ENCODE measurements around the gene OR8D2.

Gene OR8D2, protein sequence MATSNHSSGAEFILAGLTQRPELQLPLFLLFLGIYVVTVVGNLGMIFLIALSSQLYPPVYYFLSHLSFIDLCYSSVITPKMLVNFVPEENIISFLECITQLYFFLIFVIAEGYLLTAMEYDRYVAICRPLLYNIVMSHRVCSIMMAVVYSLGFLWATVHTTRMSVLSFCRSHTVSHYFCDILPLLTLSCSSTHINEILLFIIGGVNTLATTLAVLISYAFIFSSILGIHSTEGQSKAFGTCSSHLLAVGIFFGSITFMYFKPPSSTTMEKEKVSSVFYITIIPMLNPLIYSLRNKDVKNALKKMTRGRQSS

DNA sequence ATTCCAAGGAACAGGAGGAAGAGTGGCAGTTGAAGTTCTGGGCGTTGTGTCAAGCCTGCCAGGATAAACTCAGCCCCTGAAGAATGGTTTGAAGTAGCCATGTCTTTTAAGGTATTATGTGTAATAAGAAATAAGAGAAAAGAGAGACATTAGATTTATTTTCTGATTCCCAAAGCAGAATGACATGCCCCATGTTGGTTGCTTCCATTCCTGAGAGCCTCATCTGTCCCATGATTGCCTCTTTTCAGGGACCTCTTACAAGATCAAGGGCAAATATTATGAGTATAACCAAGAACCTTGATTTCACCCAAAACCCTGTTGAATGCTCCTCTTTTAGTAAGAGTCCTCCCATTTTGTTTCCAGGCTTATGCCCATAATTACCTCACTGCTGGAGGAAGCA lies at the start of gene OR8D2:
Gene OR8D2, minus strand, starts transcription at position 101 of the 400 bp plus-strand sequence. Its CDS starts 0 bp downstream, at position 101.
- DNase-seq = no peak

DNA sequence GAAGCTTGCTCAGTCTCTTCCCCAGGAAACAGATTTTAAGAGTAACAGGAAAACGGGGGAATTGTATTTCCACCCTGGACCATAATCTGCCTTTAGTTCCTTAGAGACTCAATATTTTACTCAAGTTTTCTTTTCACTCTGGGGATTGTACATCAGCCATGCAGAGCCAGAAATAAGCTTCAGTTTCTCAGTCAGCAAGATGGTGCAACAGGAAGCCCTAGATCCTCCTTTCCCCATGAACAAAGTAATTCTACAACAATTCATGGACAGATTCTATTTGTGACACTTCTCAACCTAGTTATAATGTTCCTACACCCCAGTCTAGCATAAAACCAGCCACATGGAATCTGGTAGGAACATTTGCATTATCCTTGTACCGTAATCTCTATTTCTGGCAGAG lies 39.6 kb upstream of the OR8D2 start:
- DNase-seq = no peak

DNA sequence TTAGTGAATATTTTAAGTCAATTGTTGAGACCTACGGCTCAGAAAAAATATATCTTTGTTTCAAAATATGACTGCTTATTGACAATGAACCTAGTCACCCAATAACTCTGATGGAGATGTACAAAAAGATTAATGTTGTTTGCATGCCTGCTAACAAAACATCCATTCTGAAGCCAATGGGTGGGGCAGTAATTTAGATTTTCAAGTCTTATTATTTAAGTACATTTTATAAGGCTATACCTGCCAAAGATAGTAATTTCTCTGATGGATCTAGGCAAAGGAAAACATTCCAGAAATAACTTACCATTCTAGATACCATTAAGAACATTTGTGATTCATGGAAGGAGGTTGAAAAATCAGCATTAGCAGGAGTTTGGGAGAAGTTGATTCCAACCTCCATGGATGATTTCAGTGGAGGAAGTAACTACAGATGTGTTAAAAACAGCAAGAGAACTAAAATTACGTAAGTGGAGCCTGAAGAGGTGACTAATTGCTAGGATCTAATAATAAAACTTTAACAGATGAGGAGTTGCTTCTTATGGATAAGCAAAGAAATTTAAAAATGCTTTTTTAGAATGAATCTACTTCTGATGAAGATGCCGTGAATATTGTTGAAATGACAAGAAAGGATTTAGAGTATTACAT lies 26.4 kb upstream of the OR8D2 start:
- DNase-seq = no peak

DNA sequence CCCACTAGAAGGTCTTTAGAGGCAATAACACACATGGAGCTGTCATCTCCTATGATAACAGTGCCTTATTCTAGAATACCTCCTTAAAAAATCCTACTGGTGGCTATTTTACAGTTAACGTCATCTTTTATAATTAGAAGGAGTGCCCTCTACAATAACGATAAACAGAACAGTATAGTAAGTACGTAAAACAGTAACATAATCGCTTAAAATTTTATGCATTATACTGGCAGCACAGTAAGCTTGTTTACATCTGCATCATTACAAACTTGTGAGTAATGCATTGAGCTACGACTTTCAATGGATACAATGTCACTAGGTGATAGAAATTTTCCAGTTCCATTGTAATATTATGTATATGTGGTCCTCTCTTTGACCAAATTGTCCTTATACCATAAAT lies 24.3 kb upstream of the OR8D2 start:
- no peak for DNase-seq

DNA sequence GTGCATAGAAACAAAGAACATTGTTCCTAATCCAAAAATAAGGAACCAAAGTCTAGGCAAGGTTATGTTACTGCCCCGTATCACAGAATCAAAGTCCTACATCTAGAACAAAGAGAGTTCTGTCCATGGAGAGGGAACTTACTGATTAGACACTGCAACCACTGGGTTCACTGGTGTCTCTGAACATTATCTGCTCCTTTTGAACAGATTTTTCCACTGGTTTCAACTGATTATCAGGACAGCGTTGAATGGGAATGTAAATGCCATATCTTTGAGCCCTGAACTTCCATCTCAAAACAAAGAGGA lies 20.1 kb upstream of the OR8D2 start:
- no peak for DNase-seq

DNA sequence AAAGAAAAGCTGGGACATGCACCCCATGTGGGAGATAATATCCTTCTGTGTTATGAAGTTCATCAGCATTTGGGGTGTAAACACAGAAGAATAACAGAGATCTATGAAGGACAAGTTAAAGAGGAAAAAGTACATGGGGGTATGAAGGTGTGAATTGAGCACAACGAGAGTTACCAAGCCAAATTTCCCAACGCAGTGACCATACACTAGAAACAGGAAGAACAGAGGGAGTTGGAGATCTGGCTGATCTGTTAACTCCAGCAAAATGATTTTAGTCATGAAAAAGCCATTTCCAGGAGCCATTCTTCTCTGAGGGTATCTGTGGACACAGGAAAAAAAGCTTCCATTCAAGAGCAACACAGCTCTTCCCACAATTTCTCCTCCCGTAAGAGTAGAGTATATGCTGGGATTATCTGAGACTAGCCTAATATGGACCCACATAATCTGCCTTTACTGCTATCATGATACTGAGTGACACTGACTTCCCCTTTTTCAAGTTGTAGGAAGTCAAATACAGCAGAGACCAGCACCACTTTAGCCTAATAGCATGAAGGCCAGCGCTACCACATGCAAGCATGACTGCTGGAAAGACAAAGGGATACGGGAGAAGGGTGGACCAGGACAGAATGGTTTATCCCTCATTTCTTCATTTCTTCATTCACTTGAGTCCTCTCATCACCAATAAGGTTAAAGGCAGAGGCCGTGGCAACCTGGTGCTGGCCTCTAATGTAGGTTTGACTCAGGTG lies 19.6 kb upstream of the OR8D2 start:
- no peak for DNase-seq

DNA sequence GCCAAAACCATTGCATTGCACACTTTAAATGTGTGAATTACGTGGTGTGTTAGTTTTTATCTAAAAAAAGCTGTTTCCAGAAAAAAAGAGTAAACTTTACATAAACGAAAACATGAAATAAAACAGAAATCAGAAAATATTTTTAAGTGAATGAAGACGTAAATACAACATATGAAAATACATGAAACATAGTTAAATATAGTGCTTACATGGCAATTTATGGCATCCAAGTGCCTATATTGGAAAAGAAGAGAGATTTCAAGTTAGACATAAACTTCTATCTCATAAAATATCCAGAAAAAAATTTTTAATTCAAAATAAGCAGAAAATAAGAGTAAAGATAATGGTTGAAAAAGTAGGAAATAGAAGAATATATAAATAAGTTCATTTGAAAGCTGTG lies 11.9 kb upstream of the OR8D2 start:
- DNase-seq = no peak

DNA sequence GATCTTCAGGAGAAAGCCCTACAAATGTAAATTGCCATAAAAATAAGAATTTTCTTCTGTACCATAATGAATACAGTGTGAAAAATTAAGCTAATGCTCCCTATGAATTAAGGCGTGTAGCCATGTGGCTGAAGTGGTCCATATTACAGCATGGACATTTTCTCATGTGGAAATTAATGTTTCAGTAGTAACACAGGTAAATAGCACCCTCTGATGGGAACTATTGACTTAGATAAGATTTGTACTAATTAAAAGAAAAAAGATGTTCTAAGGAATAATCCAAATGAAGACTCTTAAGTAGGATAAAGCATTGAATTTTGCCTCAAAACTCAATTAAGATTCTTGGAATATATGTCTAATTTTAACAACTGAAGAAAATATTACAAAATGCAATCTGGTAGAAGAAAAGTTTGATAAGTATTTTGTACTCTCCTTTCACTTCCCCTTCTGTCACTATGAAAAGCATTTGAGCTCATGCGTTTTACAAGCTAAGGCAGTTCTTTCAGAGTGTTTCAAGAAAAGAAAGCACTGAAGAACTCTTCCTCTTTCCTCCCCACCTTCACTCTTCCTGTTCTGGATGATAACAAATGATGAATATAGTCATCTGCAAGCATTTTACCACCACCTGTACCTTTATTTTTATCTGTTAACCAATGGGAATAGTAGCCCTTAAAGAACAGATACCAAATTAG lies 9.9 kb upstream of the OR8D2 start:
- DNase-seq = no peak

DNA sequence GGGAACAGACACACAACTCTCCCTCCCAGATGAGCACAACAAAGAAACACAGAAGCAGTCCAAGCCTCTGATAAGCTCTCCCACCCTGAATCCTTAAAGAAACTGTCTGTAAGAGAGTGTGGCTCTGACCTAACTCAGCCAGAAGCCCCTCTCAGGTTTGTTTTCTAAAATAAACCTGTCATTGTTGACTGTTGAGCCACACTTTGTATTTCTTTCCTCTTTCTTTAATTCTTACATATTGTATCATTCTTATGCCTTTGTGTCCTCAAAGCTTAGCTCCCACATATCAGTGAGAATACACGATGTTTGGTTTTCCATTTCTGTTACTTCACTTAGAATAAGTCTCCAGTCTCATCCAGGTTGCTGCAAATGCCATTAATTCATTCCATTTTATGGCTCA lies 7.8 kb upstream of the OR8D2 start:
- no peak for DNase-seq

DNA sequence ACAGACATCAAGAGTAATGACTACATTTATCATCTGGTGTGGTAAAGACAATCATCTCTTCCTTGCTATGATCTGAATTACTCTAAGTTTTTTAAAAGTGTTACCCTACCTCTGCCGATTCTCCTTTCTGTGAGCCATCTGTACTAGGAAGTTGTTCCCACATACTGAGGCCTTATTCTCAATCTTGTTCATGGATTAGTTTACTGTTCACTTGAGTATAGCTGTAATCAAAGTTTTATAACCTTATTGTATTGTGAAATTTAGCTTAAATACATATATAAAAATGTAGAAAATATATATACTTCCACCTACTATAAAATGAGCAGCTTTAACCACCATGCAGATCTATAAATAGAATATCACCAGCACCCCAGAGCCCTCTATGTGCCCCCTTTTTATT lies 2.4 kb upstream of the OR8D2 start:
- DNase-seq = no peak

DNA sequence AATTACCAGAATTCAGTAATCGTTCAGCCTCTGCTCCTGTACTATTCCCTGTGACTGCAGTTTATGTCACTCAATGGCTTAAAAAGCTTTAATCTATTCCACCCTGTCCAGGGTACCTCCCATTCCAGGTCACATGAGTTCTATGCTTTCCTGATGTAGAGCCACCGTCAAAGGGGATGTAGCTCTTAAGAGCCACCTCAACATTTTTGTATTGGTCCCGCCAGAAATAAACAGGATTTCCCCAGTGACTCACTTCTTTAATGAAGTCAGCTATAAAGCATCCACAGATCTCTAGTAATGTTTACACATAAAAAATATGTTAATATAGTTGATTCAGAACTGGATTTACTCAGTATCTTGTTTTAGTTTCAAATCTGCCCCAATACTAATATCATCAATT lies 4.9 kb downstream of the OR8D2 start:
- no peak for DNase-seq

DNA sequence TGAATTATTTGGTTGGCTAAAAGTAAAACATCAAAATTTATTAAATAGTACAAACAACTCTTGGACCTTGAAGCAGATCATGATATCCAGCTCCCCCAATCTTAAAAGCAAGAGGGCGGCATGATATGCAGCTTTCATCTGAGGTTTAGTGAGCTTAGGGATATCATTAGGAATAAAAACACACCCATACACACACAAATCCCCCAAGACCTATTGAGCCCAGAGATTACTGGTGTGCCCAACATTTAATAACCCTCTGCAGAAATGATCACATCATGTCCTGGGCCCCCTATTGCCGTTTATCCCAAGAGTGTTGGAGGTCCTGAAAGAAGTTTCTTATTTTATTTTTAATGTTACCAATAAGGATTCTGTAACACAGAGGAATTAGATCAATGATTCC lies 6.1 kb downstream of the OR8D2 start, which contains the start of gene OR8D1:
Gene OR8D1, minus strand, starts transcription at position 101 of the 400 bp plus-strand sequence. CDS start 3,183 bp downstream, outside the sequence.
- DNase-seq = no peak

DNA sequence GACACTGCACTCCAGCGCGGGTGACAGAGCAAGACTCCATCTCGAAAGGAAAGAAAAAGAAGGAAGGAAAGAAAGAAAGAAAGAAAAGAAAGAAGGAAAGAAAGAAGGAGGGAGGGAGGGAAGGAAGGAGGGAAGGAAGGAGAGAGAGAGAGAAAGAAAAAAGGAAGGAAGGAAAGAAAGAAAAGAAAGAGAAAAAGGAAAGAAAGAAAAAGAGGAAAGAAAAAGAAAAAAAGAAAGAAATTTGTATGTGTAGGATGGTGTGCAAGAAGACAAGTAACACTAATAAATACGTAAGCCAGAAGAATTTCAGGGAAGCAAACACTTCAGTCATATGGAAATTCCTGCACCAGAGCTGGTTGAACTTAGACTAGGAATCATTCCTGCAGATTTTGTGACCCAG lies 6.9 kb downstream of the OR8D2 start:
- DNase-seq = no peak

DNA sequence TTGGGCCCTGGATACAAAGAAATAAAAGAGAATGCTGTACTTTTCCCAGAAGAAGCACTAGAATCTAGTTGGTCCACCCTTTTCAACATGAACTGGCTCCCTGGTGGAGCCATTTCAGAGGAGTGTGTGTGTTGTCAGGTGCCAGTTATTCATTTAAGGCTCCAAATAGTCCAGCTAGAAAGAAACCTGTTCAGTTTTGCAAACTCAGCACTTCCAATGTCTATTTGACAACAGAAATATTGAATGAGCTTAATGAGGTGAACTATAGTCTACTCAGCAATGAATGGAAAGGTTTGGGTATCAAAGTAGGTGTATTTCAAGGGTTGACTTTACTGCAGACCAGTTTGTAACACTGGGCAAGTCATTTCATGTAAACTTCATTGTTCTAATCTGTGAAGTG lies 8.3 kb downstream of the OR8D2 start:
- DNase-seq = no peak

DNA sequence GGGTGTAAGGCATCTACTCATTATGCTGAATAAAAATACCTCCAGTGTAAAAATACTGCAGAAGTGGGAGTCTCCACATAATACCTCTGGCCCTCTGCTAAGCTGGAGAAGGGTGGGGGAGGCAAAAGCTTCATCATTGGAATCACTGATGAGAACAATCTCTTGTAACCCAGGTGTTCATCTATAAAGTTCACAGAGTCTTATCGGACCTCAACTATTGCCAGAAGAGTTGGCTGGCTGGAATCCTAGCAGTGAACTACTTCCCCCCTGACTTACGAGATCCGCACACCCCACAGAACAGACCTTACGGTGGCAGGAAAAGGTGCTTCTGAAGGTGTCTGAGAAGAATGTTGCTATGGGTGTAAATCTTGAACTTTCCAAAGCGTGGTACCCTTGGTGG lies 8.7 kb downstream of the OR8D2 start:
- no peak for DNase-seq

DNA sequence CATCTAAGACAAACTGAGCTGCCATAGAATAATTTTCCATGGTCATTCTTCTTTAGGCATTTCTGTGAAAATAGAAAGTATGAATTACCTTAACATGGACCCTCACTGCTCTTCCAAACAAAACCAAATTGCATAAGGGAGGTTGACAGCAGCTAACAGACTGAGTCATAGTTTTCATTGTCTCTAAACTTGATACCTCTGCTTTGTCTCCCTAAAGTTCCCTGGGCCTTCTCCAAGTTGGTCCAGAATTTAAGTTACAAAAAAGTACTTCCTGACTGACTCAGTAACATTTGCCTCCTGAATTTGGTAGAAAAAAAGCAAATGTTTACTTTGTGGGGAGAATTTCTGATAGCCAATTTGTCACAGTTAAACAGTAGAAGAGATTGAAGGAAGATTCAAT lies 9.3 kb downstream of the OR8D2 start:
- DNase-seq = no peak

DNA sequence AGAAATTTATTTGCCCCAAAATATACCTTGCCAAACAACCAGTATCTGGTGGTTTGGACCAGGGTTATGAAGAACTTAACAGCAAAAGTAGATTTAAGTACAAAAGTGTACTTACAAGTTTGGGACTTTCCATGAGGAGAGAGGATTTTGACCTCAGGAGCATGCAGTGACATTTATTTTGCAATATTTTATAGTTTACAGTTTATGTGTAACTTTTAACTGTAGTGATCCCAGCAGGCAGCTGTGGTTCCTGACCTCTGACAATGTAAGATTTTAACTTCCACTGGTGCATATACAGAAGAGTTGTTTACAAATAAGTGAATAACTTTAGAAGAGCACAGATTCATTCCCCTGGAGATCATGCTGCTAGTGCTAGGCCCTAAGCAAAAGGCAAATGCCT lies 12.9 kb downstream of the OR8D2 start:
- no peak for DNase-seq

DNA sequence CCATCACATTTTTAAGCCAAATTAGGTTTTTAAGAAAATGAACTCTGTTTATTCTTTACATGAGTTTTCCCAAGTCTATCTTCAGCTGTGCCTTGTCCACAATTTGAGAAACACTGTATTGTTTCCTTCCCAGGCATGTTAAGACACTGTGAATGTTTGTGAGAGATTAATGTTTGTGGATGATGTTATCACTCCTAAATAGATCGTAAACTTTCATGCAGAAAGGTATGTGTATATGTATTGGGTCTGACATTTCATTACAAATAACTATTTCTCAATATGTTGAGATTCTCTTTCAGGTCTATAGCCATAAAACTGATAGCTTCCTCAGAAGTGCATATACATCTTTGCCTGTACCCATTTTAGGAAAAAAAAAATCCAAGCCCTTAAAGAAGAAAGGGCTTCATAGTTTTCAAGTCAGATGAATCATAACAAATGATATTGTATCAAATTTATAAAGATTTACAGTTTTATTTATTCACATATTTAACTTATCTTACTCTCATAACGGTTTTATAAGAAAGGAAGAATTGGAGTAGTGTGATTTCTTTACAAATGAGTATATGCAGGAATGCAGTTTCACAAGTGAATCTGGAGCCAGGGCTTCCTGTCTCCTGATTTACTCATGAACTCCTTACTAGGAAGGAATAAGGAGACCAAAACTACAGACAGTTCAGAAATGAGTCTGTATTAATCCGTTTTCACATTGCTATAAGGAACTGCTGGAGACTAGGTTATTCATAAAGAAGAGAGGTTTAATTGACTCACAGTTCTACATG lies 17.5 kb downstream of the OR8D2 start:
- DNase-seq = no peak

DNA sequence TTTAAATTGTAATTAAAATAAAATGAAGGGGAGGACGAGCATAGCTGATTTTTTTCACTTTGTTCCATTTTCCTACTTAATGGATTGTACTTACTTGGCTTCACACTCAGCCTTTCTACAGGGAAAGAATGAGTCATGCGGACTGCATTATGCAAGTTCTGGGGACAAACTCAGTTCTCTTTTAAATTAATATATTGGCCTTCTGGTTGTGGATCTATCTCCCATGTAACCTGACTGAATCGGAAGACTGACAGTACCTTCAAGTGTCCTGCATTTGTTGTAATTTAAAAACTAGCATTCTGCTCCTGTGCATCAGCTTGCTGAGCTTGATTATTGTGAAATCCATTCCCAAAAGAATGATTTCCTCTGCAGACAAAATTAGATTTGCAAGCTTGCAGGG lies 18.4 kb downstream of the OR8D2 start:
- no peak for DNase-seq

DNA sequence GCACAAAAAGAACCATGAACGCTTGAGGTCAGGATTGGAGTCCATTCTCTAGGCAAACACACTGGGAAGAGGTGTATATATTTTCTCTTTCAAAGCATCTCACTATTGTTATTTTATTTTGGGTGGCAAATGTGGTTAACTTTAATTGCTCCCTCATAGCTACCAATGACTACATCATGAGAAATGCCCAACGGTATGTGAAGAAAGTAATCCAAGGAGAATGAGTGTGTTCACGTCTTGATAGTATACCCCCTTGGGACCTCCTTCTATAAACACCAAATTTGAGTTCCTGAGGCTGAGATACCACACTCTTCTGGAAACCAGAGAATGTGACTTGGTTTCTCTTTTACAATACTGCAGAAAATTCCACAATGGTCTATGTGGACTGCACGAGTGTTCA lies 22.1 kb downstream of the OR8D2 start:
- DNase-seq = no peak

DNA sequence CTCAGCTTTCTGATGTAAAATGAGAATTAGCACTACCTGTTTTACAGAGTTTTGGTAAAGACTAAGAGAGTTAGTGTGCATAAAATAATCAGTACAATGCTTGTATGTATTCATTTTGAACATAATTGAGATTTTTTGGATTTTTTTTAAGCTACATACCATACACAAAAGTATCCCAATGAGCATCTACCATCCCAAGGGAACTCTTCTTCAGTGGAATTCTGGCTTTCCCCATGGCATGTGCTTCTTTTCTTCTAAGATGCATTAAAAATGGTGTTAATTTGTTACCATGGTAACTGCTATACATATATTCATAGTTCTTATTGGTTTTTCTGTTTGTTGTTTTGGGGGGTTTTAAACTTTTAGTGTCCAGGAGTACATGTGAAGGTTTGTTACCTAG lies 24.0 kb downstream of the OR8D2 start:
- DNase-seq = no peak

DNA sequence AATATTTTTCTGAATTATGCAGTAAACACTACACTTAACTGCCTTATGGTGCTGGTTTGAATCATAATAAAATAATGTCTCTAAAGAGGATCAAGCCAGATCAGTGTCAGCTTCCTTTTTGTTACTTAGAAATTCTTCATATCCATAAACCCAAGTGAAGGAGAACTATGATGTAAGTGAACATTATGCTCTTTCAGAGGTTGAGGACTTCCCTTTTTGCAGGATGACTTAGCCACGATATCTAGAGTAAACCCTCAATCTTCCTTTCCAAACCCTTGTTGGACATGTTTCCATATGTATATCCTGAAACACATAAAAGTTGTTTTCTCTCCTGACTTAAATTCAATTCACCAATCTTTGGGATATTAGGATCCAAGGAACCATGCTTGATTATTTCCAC lies 25.3 kb downstream of the OR8D2 start:
- DNase-seq = no peak
